GM10847 (cell line): Measurements from ENCODE around the gene SPEF2.

ENCODE experiments used
- POLR2A ChIP-seq: IDR thresholded peaks from 2 replicates; pipeline ENCODE4 v1.6.1; 2011; ENCODE audit not compliant: insufficient read length; ENCODE audit errors: extremely low read depth

The SPEF2 gene

GRCh38 chr5:35781181-35781790 lies 163.6 kb downstream of the SPEF2 start:
- no peak for TF ChIP-seq POLR2A

- no peak for TF ChIP-seq POLR2A
Observed at GRCh38 chr5:35783551-35783950, 165.9 kb downstream of the SPEF2 start.

DNA sequence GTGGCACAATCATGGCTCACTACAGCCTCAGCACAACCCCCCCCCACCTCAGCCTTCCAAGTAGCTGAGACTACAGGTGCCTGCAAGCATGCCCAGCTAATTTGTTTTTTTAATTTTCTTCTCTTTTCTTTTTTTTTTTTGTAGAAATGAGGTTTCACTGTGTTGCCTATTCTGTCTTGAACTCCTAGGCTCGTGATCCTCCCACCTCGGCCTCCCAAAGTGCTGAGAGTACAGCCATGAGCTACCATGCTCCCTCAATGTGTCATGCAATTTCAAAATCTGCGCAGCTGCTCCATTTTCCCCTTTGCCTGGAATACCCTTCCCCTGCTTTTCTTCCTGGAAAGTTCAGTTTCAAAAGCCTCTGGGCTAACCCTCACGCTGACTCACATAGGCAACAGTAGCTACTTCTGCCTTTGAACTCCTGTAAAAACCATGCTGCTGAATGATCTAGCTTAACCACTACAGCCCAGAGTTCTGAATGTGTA lies 168.0 kb downstream of the SPEF2 start:
- TF ChIP-seq POLR2A: no peak

- TF ChIP-seq POLR2A: no peak
Observed at GRCh38 chr5:35788724-35789123, 171.1 kb downstream of the SPEF2 start.

DNA sequence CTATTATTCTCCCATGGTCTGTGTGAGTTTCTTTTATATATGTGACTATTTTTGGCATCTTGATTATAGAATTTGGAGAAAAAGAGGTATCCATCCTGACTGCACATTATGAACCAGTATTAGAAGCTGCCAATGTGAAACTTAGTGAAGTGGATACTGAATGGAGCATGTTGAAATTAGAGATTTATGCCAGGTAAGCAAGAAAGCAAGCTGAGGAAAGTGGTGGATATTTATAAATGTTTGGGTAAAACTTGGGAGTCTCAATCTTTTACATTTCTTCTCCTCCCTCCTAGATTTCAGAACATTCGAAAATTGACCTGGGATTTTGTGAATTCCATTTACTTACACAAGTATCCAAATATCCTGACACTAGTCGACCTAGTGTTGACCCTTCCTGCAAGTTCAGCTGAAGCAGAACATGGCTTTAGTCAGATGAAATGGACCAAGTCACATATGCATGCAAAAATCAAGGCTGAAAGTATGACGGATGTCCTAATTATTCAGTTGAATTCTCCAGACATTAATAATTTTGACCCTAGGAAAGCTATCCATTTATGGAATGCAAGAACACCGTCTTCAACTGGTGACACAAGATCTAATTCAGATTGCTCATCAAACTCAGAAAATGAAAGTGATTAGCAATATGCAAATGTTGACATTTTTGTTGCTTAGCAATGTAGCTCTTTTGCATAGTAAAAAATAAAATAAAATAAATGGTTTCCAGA lies 172.2 kb downstream of the SPEF2 start:
- no peak for TF ChIP-seq POLR2A

- TF ChIP-seq POLR2A: no peak
Observed at GRCh38 chr5:35790457-35790822, 172.8 kb downstream of the SPEF2 start.

DNA sequence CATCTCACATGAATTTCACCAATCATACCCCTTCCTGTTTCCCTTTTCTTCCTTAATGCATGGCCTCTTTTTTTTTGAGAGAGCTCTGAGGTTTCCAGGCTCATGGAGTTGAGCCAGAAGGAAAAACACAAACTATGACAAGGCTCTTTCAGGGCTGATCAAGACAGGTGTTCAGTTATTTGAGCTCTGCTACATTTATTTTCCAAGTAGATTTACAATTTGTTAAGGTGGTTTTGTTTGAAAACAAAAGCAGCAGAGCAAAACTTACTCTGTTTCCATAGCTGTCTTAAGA lies 176.6 kb downstream of the SPEF2 start:
- TF ChIP-seq POLR2A: no peak

DNA sequence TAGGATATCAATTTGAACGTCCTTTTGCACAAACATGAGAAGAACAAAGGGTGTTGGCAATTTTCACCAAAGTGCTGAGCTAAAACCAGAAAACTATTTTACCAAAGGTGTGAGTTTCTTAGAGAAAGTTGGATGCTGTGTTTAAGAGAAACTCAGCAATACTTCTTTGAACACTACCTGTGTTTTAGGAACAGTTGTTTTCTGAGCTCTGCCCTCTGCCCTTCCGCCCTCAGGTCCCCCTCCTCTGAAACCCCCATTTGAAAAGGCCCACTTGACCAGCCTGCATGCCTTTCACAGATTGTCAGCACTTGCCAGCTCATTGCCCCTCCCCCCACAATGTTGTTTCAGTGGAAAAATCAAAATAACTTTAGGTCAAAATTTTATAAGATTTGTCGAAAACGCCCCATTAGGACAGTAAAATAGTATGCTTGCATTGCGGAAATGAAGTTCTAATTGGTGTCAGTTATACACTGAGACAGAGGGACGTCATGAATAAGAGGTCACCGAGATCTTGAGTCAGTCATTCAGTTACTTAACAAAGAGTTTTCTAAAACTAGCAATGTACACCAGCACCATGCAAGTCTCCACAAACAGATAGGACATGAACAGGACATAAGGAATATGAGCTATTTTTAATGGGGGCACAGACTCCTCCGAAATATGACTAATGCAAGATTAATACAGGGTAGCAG lies 177.2 kb downstream of the SPEF2 start:
- TF ChIP-seq POLR2A: no peak

- TF ChIP-seq POLR2A: no peak
Observed at GRCh38 chr5:35799181-35799580, 181.5 kb downstream of the SPEF2 start.

DNA sequence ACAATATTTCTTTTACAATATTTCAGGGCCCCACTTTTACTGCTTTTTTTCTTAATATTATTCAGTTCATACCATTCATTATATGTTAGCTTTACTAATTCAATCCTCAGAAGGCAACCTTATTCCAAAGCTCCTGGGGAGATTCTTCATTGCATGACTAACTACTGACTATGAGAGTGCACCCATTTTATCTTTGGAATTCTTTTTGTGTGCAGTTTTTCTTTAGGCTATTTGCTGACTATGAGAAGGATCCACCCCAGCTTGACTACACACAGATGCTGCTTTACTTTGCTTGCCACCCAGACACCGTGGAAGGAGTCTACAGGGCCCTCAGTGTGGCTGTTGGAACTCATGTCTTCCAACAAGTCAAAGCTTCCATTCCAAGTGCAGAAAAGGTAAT lies 182.1 kb downstream of the SPEF2 start:
- TF ChIP-seq POLR2A: no peak

GRCh38 chr5:35803191-35803651 lies 185.6 kb downstream of the SPEF2 start:
- no peak for TF ChIP-seq POLR2A

DNA sequence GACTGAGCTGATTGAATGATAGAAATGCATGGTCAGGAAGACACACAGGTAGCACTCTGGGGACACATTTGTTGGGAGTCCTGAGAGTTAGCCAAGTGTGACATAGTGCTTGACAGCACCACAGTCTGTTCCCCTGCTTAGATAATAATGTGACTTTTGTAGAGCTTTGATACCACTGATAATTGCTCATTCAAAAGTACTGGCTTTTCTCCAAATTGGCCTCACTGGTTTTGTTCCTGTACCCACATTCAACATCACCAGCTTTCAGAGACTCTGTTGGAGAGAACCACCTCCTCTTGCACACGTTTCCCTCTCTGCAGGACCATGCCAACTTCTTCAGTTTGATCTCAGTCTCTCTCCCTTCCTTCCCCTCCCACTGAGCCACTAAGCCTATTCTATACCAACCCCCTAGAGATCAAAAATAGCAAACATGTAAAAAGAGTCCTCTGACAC lies 186.6 kb downstream of the SPEF2 start:
- TF ChIP-seq POLR2A: no peak

GRCh38 chr5:35804841-35805240 lies 187.2 kb downstream of the SPEF2 start:
- TF ChIP-seq POLR2A: no peak

DNA sequence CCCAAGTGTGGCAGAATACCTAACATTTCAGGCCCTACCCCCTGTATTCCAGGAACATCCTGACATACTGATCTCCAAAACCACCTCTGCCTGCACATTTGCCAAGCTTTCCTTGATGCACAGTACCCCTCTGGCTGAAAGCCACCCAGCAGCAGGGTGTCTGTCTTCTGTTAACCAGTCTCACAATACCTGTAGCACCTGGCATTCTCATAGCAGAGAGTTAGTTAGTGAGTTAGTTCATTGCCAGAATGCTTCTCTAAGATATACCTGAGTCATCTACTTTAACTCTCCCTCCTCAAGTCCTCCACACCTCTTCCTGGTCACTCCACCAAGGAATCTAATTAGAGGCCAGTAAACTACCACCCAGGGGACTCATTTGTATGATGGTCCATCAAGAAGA lies 192.9 kb downstream of the SPEF2 start:
- no peak for TF ChIP-seq POLR2A

DNA sequence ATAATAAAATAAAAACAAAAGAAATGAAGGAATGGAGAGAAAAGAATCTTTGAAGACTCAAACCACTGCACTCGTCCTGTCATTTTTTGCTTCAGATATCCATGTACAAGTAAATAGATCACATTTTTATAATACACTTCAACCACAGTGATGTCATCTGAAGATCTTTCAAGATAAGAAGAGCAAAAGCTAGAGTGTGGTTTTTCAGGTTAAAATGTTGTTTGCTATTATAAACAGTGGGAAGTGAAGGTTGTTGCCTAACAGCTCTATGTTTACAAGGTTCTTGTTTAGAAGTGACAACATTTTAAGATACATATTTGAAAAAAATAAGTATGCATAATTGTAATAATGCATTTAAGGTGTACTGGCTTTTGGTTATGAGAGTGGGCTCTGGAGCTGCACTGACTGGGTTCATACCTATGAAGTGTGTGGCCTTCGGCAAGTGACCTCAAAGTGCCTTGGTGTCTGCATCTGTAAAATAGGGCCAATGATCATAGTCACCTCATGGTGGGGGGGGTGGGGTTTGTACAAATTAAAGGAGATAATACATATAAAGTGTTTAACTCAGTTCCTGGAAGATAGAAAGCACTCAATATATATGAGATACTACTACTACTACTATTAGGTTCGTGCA lies 193.6 kb downstream of the SPEF2 start:
- no peak for TF ChIP-seq POLR2A

- TF ChIP-seq POLR2A: no peak
Observed at GRCh38 chr5:35813521-35813920, 195.9 kb downstream of the SPEF2 start.
